Measurements from ENCODE around the gene IL32. TPM values are rescaled to one million over a fixed set of nuclear protein-coding genes. Genes with fewer than 3 reads are reported as not detected.

The IL32 gene
- total RNA-seq, 1 experiment from 2014 or later: 115 TPM

DNA sequence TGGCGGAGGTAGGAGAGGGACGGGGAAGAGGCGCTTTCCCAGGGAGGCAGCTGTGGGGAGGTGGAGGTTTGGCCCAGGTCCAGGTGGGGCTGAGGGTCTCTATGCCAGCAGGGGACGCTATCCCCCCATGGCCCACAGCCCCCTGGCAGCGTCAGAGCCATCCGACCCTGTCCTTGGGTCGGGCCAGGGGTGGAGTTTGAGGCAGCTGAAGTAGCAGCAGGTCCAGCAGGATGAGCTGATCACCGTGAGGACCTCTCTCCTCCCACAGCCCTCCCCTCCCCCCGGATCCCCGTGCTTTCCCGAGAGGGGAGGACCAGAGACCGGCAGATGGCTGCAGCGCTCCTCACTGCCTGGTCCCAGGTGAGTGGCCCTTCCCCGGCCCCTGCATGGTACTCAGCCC, 50.1 kb downstream of the IL32 start:
- no peak for DNase-seq (ENCODE audit: low spot score)

- DNase-seq (ENCODE audit: low spot score): no peak
Observed at GRCh38 chr16:3118204-3118790, 52.9 kb downstream of the IL32 start.

GRCh38 chr16:3118846-3119245, 53.4 kb downstream of the IL32 start:
- DNase-seq (ENCODE audit: low spot score): no peak

Other genes with a start within 250 kb of the IL32 start
- gene PRSS21, start 248.4 kb upstream of the IL32 start, total RNA-seq (2014; rRNA removed; shearing (Covaris generic)): not detected in 2 replicates
- gene ZG16B, start 235.3 kb upstream of the IL32 start, total RNA-seq (2014; rRNA removed; shearing (Covaris generic)): 1.3 and 1.8 TPM in 2 replicates
- gene PRSS22, start 207.5 kb upstream of the IL32 start, total RNA-seq (2014; rRNA removed; shearing (Covaris generic)): not detected in 2 replicates
- gene FLYWCH2, start 182.4 kb upstream of the IL32 start, total RNA-seq (2014; rRNA removed; shearing (Covaris generic)): 66.3 and 88.4 TPM in 2 replicates
- 41.3 and 41.6 TPM in 2 replicates for gene FLYWCH1, start 153.7 kb upstream of the IL32 start, total RNA-seq (2014; rRNA removed; shearing (Covaris generic))
- gene KREMEN2, start 101.4 kb upstream of the IL32 start, total RNA-seq (2014; rRNA removed; shearing (Covaris generic)): 1.7 and 3.5 TPM in 2 replicates
- gene PAQR4, start 96.3 kb upstream of the IL32 start, total RNA-seq (2014; rRNA removed; shearing (Covaris generic)): 39.2 and 47.4 TPM in 2 replicates
- gene PKMYT1, start 85.2 kb upstream of the IL32 start, total RNA-seq (2014; rRNA removed; shearing (Covaris generic)): 50.8 and 63.1 TPM in 2 replicates
- 0.16 TPM in 1 of 2 replicates, not detected in the other for gene CLDN9, start 52.7 kb upstream of the IL32 start, total RNA-seq (2014; rRNA removed; shearing (Covaris generic))
- gene CLDN6, start 47.5 kb upstream of the IL32 start, total RNA-seq (2014; rRNA removed; shearing (Covaris generic)): 0.41 TPM in 1 of 2 replicates, not detected in the other
- 510 and 551 TPM in 2 replicates for gene TNFRSF12A, start 45.3 kb upstream of the IL32 start, total RNA-seq (2014; rRNA removed; shearing (Covaris generic))
- 54.7 and 71.1 TPM in 2 replicates for gene HCFC1R1, start 41.7 kb upstream of the IL32 start, total RNA-seq (2014; rRNA removed; shearing (Covaris generic))
- gene THOC6, start 41.6 kb upstream of the IL32 start, total RNA-seq (2014; rRNA removed; shearing (Covaris generic)): 32.1 and 35.2 TPM in 2 replicates
- gene BICDL2, start 28.7 kb upstream of the IL32 start, total RNA-seq (2014; rRNA removed; shearing (Covaris generic)): not detected in 2 replicates
- 0.53 and 1.6 TPM in 2 replicates for gene MMP25, start 19.1 kb upstream of the IL32 start, total RNA-seq (2014; rRNA removed; shearing (Covaris generic))
- gene ZSCAN10, start 33.7 kb downstream of the IL32 start, total RNA-seq (2014; rRNA removed; shearing (Covaris generic)): not detected in 2 replicates
- 21.0 and 22.4 TPM in 2 replicates for gene ZNF205, start 46.9 kb downstream of the IL32 start, total RNA-seq (2014; rRNA removed; shearing (Covaris generic))
- gene ZNF213, start 69.4 kb downstream of the IL32 start, total RNA-seq (2014; rRNA removed; shearing (Covaris generic)): 2.1 and 4.6 TPM in 2 replicates
- not detected in 2 replicates for gene OR1F1, start 122.6 kb downstream of the IL32 start, total RNA-seq (2014; rRNA removed; shearing (Covaris generic))
- 14.6 and 17.2 TPM in 2 replicates for gene ZNF200, start 169.5 kb downstream of the IL32 start, total RNA-seq (2014; rRNA removed; shearing (Covaris generic))
- 0.29 TPM in 1 of 2 replicates, not detected in the other for gene MEFV, start 191.0 kb downstream of the IL32 start, total RNA-seq (2014; rRNA removed; shearing (Covaris generic))
- gene ZNF263, start 217.9 kb downstream of the IL32 start, total RNA-seq (2014; rRNA removed; shearing (Covaris generic)): 37.0 and 63.5 TPM in 2 replicates
- gene TIGD7, start 239.8 kb downstream of the IL32 start, total RNA-seq (2014; rRNA removed; shearing (Covaris generic)): 7.0 and 11.0 TPM in 2 replicates
- 20.2 and 26.1 TPM in 2 replicates for gene ZNF75A, start 239.9 kb downstream of the IL32 start, total RNA-seq (2014; rRNA removed; shearing (Covaris generic))

Measured in A172 (cell line).